AG04450 (cell line): Measurements from ENCODE around the gene AZU1. TPM values are rescaled to one million over a fixed set of nuclear protein-coding genes. Genes with fewer than 3 reads are reported as not detected.

Source experiments
- CTCF ChIA-PET: fragments of 300-600, 350-600 bp; formaldehyde crosslinking; extraction: SDS; loops from one replicate; lab custom pipeline; 2022; ENCODE audit warnings: antibody characterized with exemption, inconsistent platforms; lab: Charles Lee
- POLR2A ChIA-PET: fragments of 350-600 bp; formaldehyde crosslinking; extraction: SDS; loops from one replicate; lab custom pipeline; 2021; ENCODE audit warnings: antibody characterized with exemption, inconsistent platforms; lab: Yijun Ruan, JAX
- DNase-seq: peaks from one replicate; pipeline ENCODE4 v3.0.0-alpha.2; 2011; ENCODE audit warnings: low read depth, low spot score
- H3K27ac ChIP-seq: one replicate; pipeline ENCODE4 v1.5.1; 2012; ENCODE audit warnings: low read depth, low read length, control low read depth
- H3K27me3 ChIP-seq: one replicate; pipeline ENCODE4 v1.6.0; 2012; ENCODE audit warnings: low read length; ENCODE audit not compliant: control insufficient read depth, insufficient read depth
- H3K4me3 ChIP-seq: 2 replicates; pipeline ENCODE4 v1.5.1; 2011; ENCODE audit warnings: mild to moderate bottlenecking, low read depth, low read length, control low read depth
- H3K9me3 ChIP-seq: 2 replicates; pipeline ENCODE4 v1.5.1; 2012; ENCODE audit warnings: low read length; ENCODE audit not compliant: control insufficient read depth, insufficient read depth
- CTCF ChIP-seq: IDR thresholded peaks from 2 replicates; pipeline ENCODE4 v1.5.1; 2011; ENCODE audit warnings: low read depth, low read length, control low read depth, inconsistent platforms
- polyA plus RNA-seq: library from polyadenylated mRNA; depleted of rRNA; stranded (reverse); fragments of >200 nt; gene quantifications from 2 replicates; pipeline ENCODE4 v1.2.3, GENCODE V29; 2011

Gene AZU1
- polyA plus RNA-seq, 1 experiment, result 0.04 TPM

GRCh38 chr19:810077-810855, 17.4 kb upstream of the AZU1 start:
- Histone ChIP-seq H3K4me3 (no peak overlapping the region), H3K9me3 (peaks cover 28% of the 10 kb centered on the region; the same call in 1 of the 2 replicates), H3K27me3 (no peaks in the 10 kb centered on the region), H3K27ac (no peak overlapping the region)
- TF ChIP-seq CTCF, result no peak
- DNase-seq, result no peak
- POLR2A ChIA-PET, result no interaction called here
- CTCF ChIA-PET, result no interaction called here

- no peak overlapping the region for H3K4me3 ChIP-seq
- H3K9me3 ChIP-seq, result peaks cover 34% of the 10 kb centered on the region; the same call in 1 of the 2 replicates
- ChIA-PET CTCF (no interaction called here), POLR2A (no interaction called here)
- no peak for DNase-seq
- H3K27me3 ChIP-seq, result no peaks in the 10 kb centered on the region
- H3K27ac ChIP-seq, result no peak overlapping the region
- no peak for TF ChIP-seq CTCF
These were observed 16.7 kb upstream of the AZU1 start for GRCh38 chr19:810883-811489.

GRCh38 chr19:811506-812048, 16.1 kb upstream of the AZU1 start:
- no peak for DNase-seq
- Histone ChIP-seq H3K9me3 (peaks cover 34% of the 10 kb centered on the region; the same call in 1 of the 2 replicates), H3K27me3 (no peaks in the 10 kb centered on the region), H3K4me3 (no peak overlapping the region), H3K27ac (no peak overlapping the region)
- ChIA-PET CTCF (no interaction called here), POLR2A (no interaction called here)
- no peak for TF ChIP-seq CTCF

GRCh38 chr19:812049-812746, 15.4 kb upstream of the AZU1 start:
- no peak for TF ChIP-seq CTCF
- H3K4me3 ChIP-seq, result no peak overlapping the region
- DNase-seq, result no peak
- H3K9me3 ChIP-seq, result peaks cover 34% of the 10 kb centered on the region; the same call in 1 of the 2 replicates
- CTCF ChIA-PET, result no interaction called here
- H3K27ac ChIP-seq, result no peak overlapping the region
- H3K27me3 ChIP-seq, result no peaks in the 10 kb centered on the region
- POLR2A ChIA-PET, result no interaction called here
